Keratinocyte (primary cell): ENCODE data around the gene PXDN. TPM values are rescaled to one million over a fixed set of nuclear protein-coding genes. Genes with fewer than 3 reads are reported as not detected.

Experiments
- DNase-seq: peaks from one replicate; pipeline ENCODE4 v3.0.0-alpha.2; 2011; ENCODE audit warnings: low read depth, missing footprints, low spot score
- FAIRE-seq: peaks from 2 replicates; lab custom pipeline; 2011; peaks lifted over from hg19 to GRCh38; lab: Jason Lieb, UNC
- H2AFZ ChIP-seq: 2 replicates; pipeline ENCODE4 v1.6.0; 2012; ENCODE audit warnings: low read length, control low read depth, inconsistent platforms; ENCODE audit not compliant: control insufficient read depth
- H3K27ac ChIP-seq: 2 replicates; pipeline ENCODE4 v1.5.1; 2011; ENCODE audit warnings: low read length; ENCODE audit not compliant: control insufficient read depth, insufficient read depth
- H3K27me3 ChIP-seq: 3 replicates; pipeline ENCODE4 v1.6.0; 2011; ENCODE audit warnings: low read length; ENCODE audit not compliant: control insufficient read depth, insufficient read depth; ENCODE audit errors: extremely low read depth
- H3K36me3 ChIP-seq, 2 experiments: 2 replicates in 1 of 2; 3 replicates in 1 of 2; pipeline ENCODE4 v1.5.1; 2011; ENCODE audit warnings: low read length in 2 of 2, mild to moderate bottlenecking in 1 of 2; ENCODE audit not compliant: control insufficient read depth in 2 of 2, insufficient read depth in 2 of 2; ENCODE audit errors: extremely low read depth in 1 of 2
- H3K4me1 ChIP-seq: 3 replicates; pipeline ENCODE4 v1.5.1; 2011; ENCODE audit warnings: low read length; ENCODE audit not compliant: control insufficient read depth, insufficient read depth; ENCODE audit errors: extremely low read depth
- H3K4me2 ChIP-seq: 3 replicates; pipeline ENCODE4 v1.6.0; 2011; ENCODE audit warnings: low read depth, low read length; ENCODE audit not compliant: control insufficient read depth, insufficient read depth; ENCODE audit errors: extremely low read depth
- H3K4me3 ChIP-seq, 3 experiments: fragments of 200-600 bp in 1 of 3; sonication (generic) in 1 of 3; 2 replicates in 2 of 3; 3 replicates in 1 of 3; pipeline ENCODE4 v1.5.1; 2011 to 2016; ENCODE audit warnings: low read length in 3 of 3, mild to moderate bottlenecking in 3 of 3, control low read depth in 2 of 3, inconsistent platforms in 1 of 3, low read depth in 1 of 3, mixed read lengths in 1 of 3, mixed run types in 1 of 3, moderate library complexity in 1 of 3; ENCODE audit not compliant: control insufficient read depth in 2 of 3, insufficient read depth in 2 of 3; ENCODE audit errors: extremely low read depth in 1 of 3
- H3K79me2 ChIP-seq: 2 replicates; pipeline ENCODE4 v1.6.0; 2012; ENCODE audit warnings: low read length; ENCODE audit not compliant: control insufficient read depth, insufficient read depth
- H3K9ac ChIP-seq: 3 replicates; pipeline ENCODE4 v1.6.0; 2011; ENCODE audit warnings: low read length; ENCODE audit not compliant: control insufficient read depth, insufficient read depth; ENCODE audit errors: extremely low read depth
- H3K9me1 ChIP-seq: 3 replicates; pipeline ENCODE4 v1.6.0; 2011; ENCODE audit warnings: low read length; ENCODE audit not compliant: control insufficient read depth, insufficient read depth; ENCODE audit errors: extremely low read depth
- H3K9me3 ChIP-seq: 2 replicates; pipeline ENCODE4 v1.5.1; 2012; ENCODE audit warnings: low read depth, low read length; ENCODE audit not compliant: control insufficient read depth
- H4K20me1 ChIP-seq: 3 replicates; pipeline ENCODE4 v1.6.0; 2011; ENCODE audit warnings: low read length; ENCODE audit not compliant: control insufficient read depth, insufficient read depth; ENCODE audit errors: extremely low read depth
- EZH2 ChIP-seq: IDR thresholded peaks from one replicate; pipeline ENCODE4 v1.6.1; 2012; ENCODE audit warnings: inconsistent platforms, mild to moderate bottlenecking, low read length, moderate library complexity
- dilution Hi-C: fragments of 300-500 bp; cut with MboI; formaldehyde crosslinking; loops from one replicate; pipeline ENCODE4 v1.7.0; 2020; ENCODE audit warnings: low sequenced_read_pairs; ENCODE audit not compliant: extremely low pct_ligation_motif_present
- polyA plus RNA-seq, 5 experiments: library from polyadenylated mRNA; depleted of rRNA in 3 of 5; stranded (reverse) in 3 of 5; stranded (forward) in 1 of 5; unstranded in 1 of 5; fragments of >200 nt; gene quantifications; 1 replicate in 1 of 5; 2 replicates in 3 of 5; 3 replicates in 1 of 5; pipeline versions ENCODE4 v1.2.1 to v1.2.3, GENCODE V29; 2011 to 2012; ENCODE audit warnings: missing spikeins in 2 of 5, low read depth in 1 of 5, low replicate concordance in 1 of 5
- TF ChIP-seq, protein P1 (sequence below), 3 experiments: IDR thresholded peaks in 1 of 3; conservative IDR thresholded peaks in 1 of 3; optimal IDR thresholded peaks in 1 of 3; 2 replicates in 2 of 3; 3 replicates in 1 of 3; pipeline versions ENCODE3 to v1.5.1; 2011; ENCODE audit warnings: low read length in 3 of 3, mild to moderate bottlenecking in 3 of 3, moderate library complexity in 2 of 3, control low read depth in 1 of 3, inconsistent platforms in 1 of 3; ENCODE audit not compliant: insufficient read depth in 2 of 3; ENCODE audit errors: extremely low read depth in 1 of 3

Gene PXDN
- polyA plus RNA-seq, 1 donor (not counting 4 experiments of a cell fraction or from before 2014, with no cell fraction given): 36.7 TPM

DNA sequence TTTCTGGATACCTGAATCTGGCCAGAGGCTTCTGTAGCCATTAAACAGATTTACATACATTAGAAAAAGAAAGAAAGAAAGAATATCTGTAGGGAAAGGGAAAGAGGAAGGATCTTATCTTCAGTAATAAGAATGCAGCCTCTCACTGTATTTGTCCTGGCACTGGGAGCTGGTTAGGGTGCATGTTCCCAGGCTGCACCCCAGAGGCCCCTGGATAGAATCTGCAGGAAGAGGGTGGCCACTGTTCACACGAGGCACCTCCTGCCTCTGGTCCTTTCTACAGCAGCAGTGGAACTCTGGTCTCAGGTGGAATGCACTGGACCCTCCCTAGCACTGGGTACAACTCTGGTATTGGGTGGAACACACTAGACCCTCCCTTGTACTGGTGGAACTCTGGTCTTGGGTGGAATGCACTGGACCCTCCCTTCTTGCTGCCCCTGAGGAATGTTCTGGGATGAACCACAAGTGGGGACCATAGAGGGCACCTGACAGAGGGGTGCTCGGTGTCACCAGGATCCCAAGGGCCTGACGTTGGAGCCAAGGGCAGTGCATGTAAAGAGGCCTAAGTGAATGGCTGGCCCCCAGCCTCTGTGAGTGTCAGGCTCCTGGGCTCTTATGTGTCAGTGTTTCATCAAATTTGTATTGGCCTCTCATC lies 27.4 kb upstream of the PXDN start:
- Histone ChIP-seq H3K4me3 (no peak overlapping the region), H3K9ac (no peak overlapping the region), H4K20me1 (no peaks in the 10 kb centered on the region), H3K79me2 (no peaks in the 10 kb centered on the region), H3K27me3 (peaks cover 6% of the 10 kb centered on the region), H3K9me1 (no peaks in the 10 kb centered on the region), H2AFZ (no peak overlapping the region), H3K9me3 (no peaks in the 10 kb centered on the region), H3K4me2 (no peak overlapping the region), H3K4me1 (no peaks in the 10 kb centered on the region), H3K27ac (no peak overlapping the region), H3K36me3 (no peaks in the 10 kb centered on the region)
- FAIRE-seq (no peak), DNase-seq (no peak)
- TF ChIP-seq, protein P1, sequence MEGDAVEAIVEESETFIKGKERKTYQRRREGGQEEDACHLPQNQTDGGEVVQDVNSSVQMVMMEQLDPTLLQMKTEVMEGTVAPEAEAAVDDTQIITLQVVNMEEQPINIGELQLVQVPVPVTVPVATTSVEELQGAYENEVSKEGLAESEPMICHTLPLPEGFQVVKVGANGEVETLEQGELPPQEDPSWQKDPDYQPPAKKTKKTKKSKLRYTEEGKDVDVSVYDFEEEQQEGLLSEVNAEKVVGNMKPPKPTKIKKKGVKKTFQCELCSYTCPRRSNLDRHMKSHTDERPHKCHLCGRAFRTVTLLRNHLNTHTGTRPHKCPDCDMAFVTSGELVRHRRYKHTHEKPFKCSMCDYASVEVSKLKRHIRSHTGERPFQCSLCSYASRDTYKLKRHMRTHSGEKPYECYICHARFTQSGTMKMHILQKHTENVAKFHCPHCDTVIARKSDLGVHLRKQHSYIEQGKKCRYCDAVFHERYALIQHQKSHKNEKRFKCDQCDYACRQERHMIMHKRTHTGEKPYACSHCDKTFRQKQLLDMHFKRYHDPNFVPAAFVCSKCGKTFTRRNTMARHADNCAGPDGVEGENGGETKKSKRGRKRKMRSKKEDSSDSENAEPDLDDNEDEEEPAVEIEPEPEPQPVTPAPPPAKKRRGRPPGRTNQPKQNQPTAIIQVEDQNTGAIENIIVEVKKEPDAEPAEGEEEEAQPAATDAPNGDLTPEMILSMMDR (optimal IDR thresholded peaks at IDR 0.05 in 1 of 3, IDR thresholded peaks at IDR 0.05 in 1 of 3, conservative IDR thresholded peaks at IDR 0.05 in 1 of 3; ENCODE audit: extremely low read depth in 1 of 3, insufficient read depth in 2 of 3, low read length in 3 of 3): no peak
- TF ChIP-seq EZH2: no peak
- dilution Hi-C loops: no loop called here

GRCh38 chr2:1770566-1771380 lies 26.5 kb upstream of the PXDN start:
- Histone ChIP-seq H3K4me1 (no peaks in the 10 kb centered on the region), H3K9me3 (no peaks in the 10 kb centered on the region), H3K4me3 (no peak overlapping the region), H3K36me3 (no peaks in the 10 kb centered on the region), H3K79me2 (no peaks in the 10 kb centered on the region), H3K27me3 (peaks cover 6% of the 10 kb centered on the region), H3K27ac (no peak overlapping the region), H4K20me1 (no peaks in the 10 kb centered on the region), H3K9me1 (no peaks in the 10 kb centered on the region), H3K9ac (no peak overlapping the region), H3K4me2 (no peak overlapping the region), H2AFZ (no peak overlapping the region)
- dilution Hi-C loops: no loop called here
- no peak for FAIRE-seq
- no peak for DNase-seq
- no peak for TF ChIP-seq EZH2
- TF ChIP-seq, protein P1 (optimal IDR thresholded peaks at IDR 0.05 in 1 of 3, IDR thresholded peaks at IDR 0.05 in 1 of 3, conservative IDR thresholded peaks at IDR 0.05 in 1 of 3; ENCODE audit: extremely low read depth in 1 of 3, insufficient read depth in 2 of 3, low read length in 3 of 3): no peak
